HUES6 (cell line): Measurements from ENCODE around the gene OR6C65.

Source experiments
- H3K27ac ChIP-seq: 2 replicates; pipeline ENCODE4 v1.7.0; 2013; ENCODE audit warnings: low read depth, mild to moderate bottlenecking, low read length, inconsistent platforms
- H3K27me3 ChIP-seq: 2 replicates; pipeline ENCODE4 v1.6.1; 2013; ENCODE audit warnings: low read length; ENCODE audit not compliant: control insufficient read depth, insufficient read depth
- H3K36me3 ChIP-seq: 2 replicates; pipeline ENCODE4 v1.6.1; 2013; ENCODE audit warnings: low read length; ENCODE audit not compliant: control insufficient read depth, insufficient read depth
- H3K4me1 ChIP-seq: 2 replicates; pipeline ENCODE4 v1.6.1; 2013; ENCODE audit warnings: low read length; ENCODE audit not compliant: control insufficient read depth, insufficient read depth
- H3K4me3 ChIP-seq: 2 replicates; pipeline ENCODE4 v1.5.1; 2013; ENCODE audit warnings: low read depth, low read length
- H3K9ac ChIP-seq: one replicate; pipeline ENCODE4 v1.6.1; 2013; ENCODE audit warnings: mild to moderate bottlenecking, low read length
- H3K9me3 ChIP-seq: 2 replicates; pipeline ENCODE4 v1.6.1; 2013; ENCODE audit warnings: low read depth, low read length; ENCODE audit not compliant: control insufficient read depth, insufficient read depth

OR6C65 gene

DNA sequence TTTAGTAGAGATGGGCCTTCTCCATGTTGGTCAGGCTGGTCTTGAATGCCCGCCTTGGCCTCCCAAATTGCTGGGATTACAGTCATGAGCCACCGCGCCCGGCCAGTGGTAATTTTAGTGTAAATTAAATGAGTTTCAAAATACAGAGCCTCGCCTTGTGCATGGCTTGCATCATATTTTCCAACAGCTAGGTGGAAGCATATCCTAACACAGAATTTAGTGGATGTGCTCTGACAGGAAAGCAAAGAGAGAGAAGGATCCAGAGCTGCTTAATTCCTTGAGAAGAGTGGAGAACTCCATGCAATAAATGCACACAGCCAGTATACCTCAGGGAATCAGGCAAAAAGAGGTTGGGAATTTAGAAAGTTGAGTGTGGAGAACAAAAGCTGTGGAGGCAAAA is 46.0 kb downstream of the OR6C65 start:
- Histone ChIP-seq H3K4me3 (no peak overlapping the region), H3K27ac (no peak overlapping the region), H3K36me3 (no peaks in the 10 kb centered on the region), H3K4me1 (no peaks in the 10 kb centered on the region), H3K9me3 (peaks cover 9% of the 10 kb centered on the region), H3K27me3 (no peaks in the 10 kb centered on the region), H3K9ac (no peak overlapping the region)

DNA sequence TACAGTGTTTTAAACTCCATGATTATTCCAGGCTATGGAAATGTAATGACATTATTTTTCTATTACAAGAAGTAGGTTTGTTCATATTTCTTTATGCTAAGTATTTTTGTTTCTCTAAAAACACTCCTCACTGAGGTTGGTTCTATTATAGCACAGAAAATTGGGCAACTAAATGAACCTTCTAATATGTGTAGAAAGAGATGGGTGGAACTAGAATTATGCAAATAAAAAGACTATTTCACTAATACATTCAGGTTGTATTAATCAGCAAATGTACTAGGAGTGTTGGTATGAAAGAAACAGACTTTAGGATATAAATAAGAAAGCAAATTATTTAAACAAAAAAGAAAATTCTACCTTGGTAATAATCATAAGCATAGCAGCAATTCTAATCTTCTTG is 48.5 kb downstream of the OR6C65 start:
- Histone ChIP-seq H3K36me3 (no peaks in the 10 kb centered on the region), H3K4me3 (no peak overlapping the region), H3K27ac (no peak overlapping the region), H3K4me1 (no peaks in the 10 kb centered on the region), H3K9me3 (no peaks in the 10 kb centered on the region), H3K27me3 (no peaks in the 10 kb centered on the region), H3K9ac (no peak overlapping the region)
